Left kidney (tissue), 2 donors: ENCODE measurements around the gene UGT1A6. TPM values are rescaled to one million over a fixed set of nuclear protein-coding genes. Genes with fewer than 3 reads are reported as not detected.

Experiments
- DNase-seq: peaks from one replicate; pipeline ENCODE4 v3.0.0-alpha.2; 2013
- polyA plus RNA-seq: library from polyadenylated mRNA; unstranded; fragments of 120-200 nt; gene quantifications from one replicate; pipeline ENCODE4 v1.2.1, GENCODE V29; 2013; ENCODE audit not compliant: insufficient read length

The UGT1A6 gene
- polyA plus RNA-seq, 1 donor = 2.7 TPM

GRCh38 chr2:233768076-233768475 is 75.4 kb downstream of the UGT1A6 start:
- no peak for DNase-seq

- no peak for DNase-seq
Observed at GRCh38 chr2:233769260-233769659, 76.6 kb downstream of the UGT1A6 start.

GRCh38 chr2:233772153-233772552 is 79.5 kb downstream of the UGT1A6 start:
- DNase-seq = no peak

- no peak for DNase-seq
Observed at GRCh38 chr2:233772583-233772982, 79.9 kb downstream of the UGT1A6 start.

- DNase-seq = no peak
Observed at GRCh38 chr2:233773854-233774253, 81.2 kb downstream of the UGT1A6 start.

GRCh38 chr2:233775414-233775813 is 82.7 kb downstream of the UGT1A6 start:
- no peak for DNase-seq

GRCh38 chr2:233778030-233778429 is 85.3 kb downstream of the UGT1A6 start, which contains the start of gene MROH2A:
MROH2A (plus strand) TSS chr2:233778330; CDS start chr2:233779359, 1,029 bp downstream.
- DNase-seq = no peak

- DNase-seq = no peak
Observed at GRCh38 chr2:233779722-233780121, 87.0 kb downstream of the UGT1A6 start.

GRCh38 chr2:233780771-233781170 is 88.1 kb downstream of the UGT1A6 start:
- no peak for DNase-seq

GRCh38 chr2:233789554-233789953 is 96.9 kb downstream of the UGT1A6 start:
- no peak for DNase-seq

- DNase-seq = no peak
Observed at GRCh38 chr2:233791151-233791882, 98.6 kb downstream of the UGT1A6 start.

- no peak for DNase-seq
Observed at GRCh38 chr2:233791883-233792329, 99.2 kb downstream of the UGT1A6 start.

GRCh38 chr2:233792720-233793119 is 100.0 kb downstream of the UGT1A6 start:
- DNase-seq = no peak

GRCh38 chr2:233793465-233794127 is 100.9 kb downstream of the UGT1A6 start:
- DNase-seq = no peak

GRCh38 chr2:233794128-233794658 is 101.5 kb downstream of the UGT1A6 start:
- no peak for DNase-seq

- DNase-seq = no peak
Observed at GRCh38 chr2:233795735-233796171, 103.1 kb downstream of the UGT1A6 start.

GRCh38 chr2:233796254-233796653 is 103.6 kb downstream of the UGT1A6 start:
- no peak for DNase-seq

- DNase-seq = no peak
Observed at GRCh38 chr2:233798335-233799086, 105.8 kb downstream of the UGT1A6 start.

- no peak for DNase-seq
Observed at GRCh38 chr2:233799087-233799665, 106.5 kb downstream of the UGT1A6 start.

GRCh38 chr2:233799716-233800115 is 107.0 kb downstream of the UGT1A6 start:
- DNase-seq = no peak

GRCh38 chr2:233800208-233800607 is 107.5 kb downstream of the UGT1A6 start:
- DNase-seq = no peak
